ENCODE data around the gene RHEBL1. TPM values are rescaled to one million over a fixed set of nuclear protein-coding genes. Genes with fewer than 3 reads are reported as not detected.
A peak's percentile ranks its signal among the peaks of the same experiment; 100 is the strongest.

Gene RHEBL1
- polyA plus RNA-seq, 3 donors, result 0.17 to 0.96 (median 0.50) TPM

DNA sequence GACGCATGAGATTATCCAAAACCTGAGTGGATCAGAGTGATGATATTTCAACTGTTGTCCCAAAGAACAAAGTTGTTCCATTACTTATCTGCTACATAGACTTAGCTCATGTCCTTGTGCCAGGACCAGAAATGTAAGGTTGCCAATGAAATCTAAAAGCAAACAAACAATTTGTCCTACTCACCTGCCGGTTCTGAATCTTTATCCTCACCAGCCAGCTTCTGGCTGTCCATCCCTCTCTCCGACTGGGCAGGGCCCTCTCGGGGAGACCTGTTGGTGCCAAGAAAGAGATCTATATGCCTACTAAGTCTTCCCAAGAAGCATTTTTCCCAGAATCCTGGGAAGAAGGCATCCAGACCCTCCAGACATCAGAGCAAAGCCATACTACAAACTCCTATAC is 14.7 kb downstream of the RHEBL1 start:
- H3K27ac Mint-ChIP-seq, result peak overlapping the region in 6 of 7 donors; percentile 46 to 96 (median 92)
- intact Hi-C loops (cut with micrococcal nuclease), result loop anchor here (5.0 kb wide), 2 partner anchors 38 to 77 kb away; partner anchors contain the start of genes PRKAG1 (in 2 of the 2) and TUBA1B (in 1 of the 2)
- peaks cover 49 to 53% of the 10 kb centered on the region in 2 donors for H3K36me3 ChIP-seq (replicated peaks in 1 of 2; ENCODE audit: control insufficient read depth in 1 of 2, insufficient read depth in 2 of 2, low read length in 2 of 2)
- H3K9me3 Mint-ChIP-seq, result no peaks in the 10 kb centered on the region
- no peak for DNase-seq
- no peaks in the 10 kb centered on the region for H3K27me3 ChIP-seq (ENCODE audit: control insufficient read depth in 2 of 2, insufficient read depth in 2 of 2, low read length in 2 of 2)
- H3K4me3 ChIP-seq (replicated peaks in 1 of 3; ENCODE audit: low read depth in 2 of 3, low read length in 3 of 3), result no peak overlapping the region
- peaks cover 89% of the 10 kb centered on the region for H4K20me1 ChIP-seq (ENCODE audit: insufficient read depth, low read length)
- H3K27me3 Mint-ChIP-seq (ENCODE audit: low read depth in 3 of 3), result peaks cover 0 to 3% (median 0%) of the 10 kb centered on the region in 3 donors
- no peak overlapping the region for H3K4me3 Mint-ChIP-seq
- H3K27ac ChIP-seq (ENCODE audit: low read depth in 1 of 2, low read length in 2 of 2), result peak overlapping the region in 1 of 2 donors; percentile 92
- no peak overlapping the region for H2AFZ ChIP-seq (ENCODE audit: insufficient read depth, low read depth, low read length, poor library complexity, severe bottlenecking)
- H3K4me1 Mint-ChIP-seq, result peaks cover 49% of the 10 kb centered on the region
- H3K79me2 ChIP-seq (ENCODE audit: insufficient read depth, low read length), result peaks cover 98% of the 10 kb centered on the region
- no peak overlapping the region for H3K9ac ChIP-seq (ENCODE audit: insufficient read depth, low read length, poor library complexity, severe bottlenecking)
- TF ChIP-seq, protein P1, sequence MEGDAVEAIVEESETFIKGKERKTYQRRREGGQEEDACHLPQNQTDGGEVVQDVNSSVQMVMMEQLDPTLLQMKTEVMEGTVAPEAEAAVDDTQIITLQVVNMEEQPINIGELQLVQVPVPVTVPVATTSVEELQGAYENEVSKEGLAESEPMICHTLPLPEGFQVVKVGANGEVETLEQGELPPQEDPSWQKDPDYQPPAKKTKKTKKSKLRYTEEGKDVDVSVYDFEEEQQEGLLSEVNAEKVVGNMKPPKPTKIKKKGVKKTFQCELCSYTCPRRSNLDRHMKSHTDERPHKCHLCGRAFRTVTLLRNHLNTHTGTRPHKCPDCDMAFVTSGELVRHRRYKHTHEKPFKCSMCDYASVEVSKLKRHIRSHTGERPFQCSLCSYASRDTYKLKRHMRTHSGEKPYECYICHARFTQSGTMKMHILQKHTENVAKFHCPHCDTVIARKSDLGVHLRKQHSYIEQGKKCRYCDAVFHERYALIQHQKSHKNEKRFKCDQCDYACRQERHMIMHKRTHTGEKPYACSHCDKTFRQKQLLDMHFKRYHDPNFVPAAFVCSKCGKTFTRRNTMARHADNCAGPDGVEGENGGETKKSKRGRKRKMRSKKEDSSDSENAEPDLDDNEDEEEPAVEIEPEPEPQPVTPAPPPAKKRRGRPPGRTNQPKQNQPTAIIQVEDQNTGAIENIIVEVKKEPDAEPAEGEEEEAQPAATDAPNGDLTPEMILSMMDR (IDR thresholded peaks at IDR 0.05), result no peak
- H3K4me2 ChIP-seq (replicated peaks; ENCODE audit: extremely low read depth, low read length, poor library complexity, severe bottlenecking), result no peak overlapping the region
- 100% methylated on average over 3 of the region's 4 CpGs for WGBS (ENCODE audit: insufficient coverage)
- no peaks in the 10 kb centered on the region for H3K9me3 ChIP-seq (replicated peaks in 1 of 2; ENCODE audit: control insufficient read depth in 1 of 2, insufficient read depth in 1 of 2, low read length in 2 of 2)
- H3K4me1 ChIP-seq (ENCODE audit: control insufficient read depth in 1 of 2, insufficient read depth in 2 of 2, low read length in 2 of 2), result peaks cover 38 to 41% of the 10 kb centered on the region in 2 donors
- H3K36me3 Mint-ChIP-seq, result peaks cover 51 to 62% of the 10 kb centered on the region in 2 donors

DNA sequence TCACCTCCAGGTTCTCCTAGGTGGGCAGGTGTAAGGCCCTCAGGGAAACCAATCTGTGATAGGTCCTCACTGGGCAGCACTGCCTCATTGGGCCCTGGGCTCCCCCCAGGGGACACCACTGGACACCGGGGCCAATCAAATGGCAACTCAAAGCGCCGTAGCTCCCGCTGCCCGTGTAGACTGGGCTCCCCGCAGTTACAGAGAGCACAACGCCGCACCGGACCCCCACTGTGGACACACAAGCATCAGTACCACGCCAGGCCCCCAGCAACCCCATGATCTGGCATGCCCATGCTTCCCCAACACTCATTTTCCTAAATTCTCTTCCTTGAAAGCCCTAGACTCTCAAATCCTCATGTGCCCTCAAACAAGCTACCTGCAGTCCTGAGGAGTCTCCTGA is 15.3 kb downstream of the RHEBL1 start:
- no peaks in the 10 kb centered on the region for H3K9me3 Mint-ChIP-seq
- no peak overlapping the region for H3K27ac ChIP-seq (ENCODE audit: low read depth in 1 of 2, low read length in 2 of 2)
- H4K20me1 ChIP-seq (ENCODE audit: insufficient read depth, low read length), result peaks cover 94% of the 10 kb centered on the region
- no peak overlapping the region for H3K4me2 ChIP-seq (replicated peaks; ENCODE audit: extremely low read depth, low read length, poor library complexity, severe bottlenecking)
- peaks cover 56 to 68% of the 10 kb centered on the region in 2 donors for H3K36me3 Mint-ChIP-seq
- H3K4me3 ChIP-seq (replicated peaks in 1 of 3; ENCODE audit: low read depth in 2 of 3, low read length in 3 of 3), result no peak overlapping the region
- peaks cover 55 to 59% of the 10 kb centered on the region in 2 donors for H3K36me3 ChIP-seq (replicated peaks in 1 of 2; ENCODE audit: control insufficient read depth in 1 of 2, insufficient read depth in 2 of 2, low read length in 2 of 2)
- intact Hi-C loops (cut with micrococcal nuclease), result no loop called here
- 97% methylated on average over 10 of the region's 10 CpGs for WGBS (ENCODE audit: insufficient coverage)
- H3K27ac Mint-ChIP-seq, result peak overlapping the region in 2 of 7 donors; percentile 30 to 54
- no peak for DNase-seq
- TF ChIP-seq, protein P1 (IDR thresholded peaks at IDR 0.05), result no peak
- peaks cover 0 to 3% (median 0%) of the 10 kb centered on the region in 3 donors for H3K27me3 Mint-ChIP-seq (ENCODE audit: low read depth in 3 of 3)
- no peaks in the 10 kb centered on the region for H3K9me3 ChIP-seq (replicated peaks in 1 of 2; ENCODE audit: control insufficient read depth in 1 of 2, insufficient read depth in 1 of 2, low read length in 2 of 2)
- H3K4me1 ChIP-seq (ENCODE audit: control insufficient read depth in 1 of 2, insufficient read depth in 2 of 2, low read length in 2 of 2), result peaks cover 38 to 41% of the 10 kb centered on the region in 2 donors
- no peak overlapping the region for H3K4me3 Mint-ChIP-seq
- peaks cover 49% of the 10 kb centered on the region for H3K4me1 Mint-ChIP-seq
- no peak overlapping the region for H3K9ac ChIP-seq (ENCODE audit: insufficient read depth, low read length, poor library complexity, severe bottlenecking)
- H3K27me3 ChIP-seq (ENCODE audit: control insufficient read depth in 2 of 2, insufficient read depth in 2 of 2, low read length in 2 of 2), result no peaks in the 10 kb centered on the region
- no peak overlapping the region for H2AFZ ChIP-seq (ENCODE audit: insufficient read depth, low read depth, low read length, poor library complexity, severe bottlenecking)
- H3K79me2 ChIP-seq (ENCODE audit: insufficient read depth, low read length), result peaks cover 92% of the 10 kb centered on the region
